Body of pancreas (tissue), 4 donors: ENCODE data around the gene RBM47.

Experiments used
- POLR2A ChIP-seq, 3 donors: fragments of 450-650 bp; IDR thresholded peaks; one replicate each; pipeline ENCODE4 v1.6.1; 2016; ENCODE audit warnings: antibody characterized with exemption in 3 of 3, mild to moderate bottlenecking in 2 of 3
- TF ChIP-seq, protein P1 (sequence below), 7 experiments: fragments of 450-650 bp in 4 of 7; fragments of 200-600 bp in 3 of 7; sonication (generic) in 3 of 7; IDR thresholded peaks; one replicate each; pipeline ENCODE4 v1.5.1; 2016 to 2019; ENCODE audit warnings: antibody characterized with exemption in 7 of 7

DNA sequence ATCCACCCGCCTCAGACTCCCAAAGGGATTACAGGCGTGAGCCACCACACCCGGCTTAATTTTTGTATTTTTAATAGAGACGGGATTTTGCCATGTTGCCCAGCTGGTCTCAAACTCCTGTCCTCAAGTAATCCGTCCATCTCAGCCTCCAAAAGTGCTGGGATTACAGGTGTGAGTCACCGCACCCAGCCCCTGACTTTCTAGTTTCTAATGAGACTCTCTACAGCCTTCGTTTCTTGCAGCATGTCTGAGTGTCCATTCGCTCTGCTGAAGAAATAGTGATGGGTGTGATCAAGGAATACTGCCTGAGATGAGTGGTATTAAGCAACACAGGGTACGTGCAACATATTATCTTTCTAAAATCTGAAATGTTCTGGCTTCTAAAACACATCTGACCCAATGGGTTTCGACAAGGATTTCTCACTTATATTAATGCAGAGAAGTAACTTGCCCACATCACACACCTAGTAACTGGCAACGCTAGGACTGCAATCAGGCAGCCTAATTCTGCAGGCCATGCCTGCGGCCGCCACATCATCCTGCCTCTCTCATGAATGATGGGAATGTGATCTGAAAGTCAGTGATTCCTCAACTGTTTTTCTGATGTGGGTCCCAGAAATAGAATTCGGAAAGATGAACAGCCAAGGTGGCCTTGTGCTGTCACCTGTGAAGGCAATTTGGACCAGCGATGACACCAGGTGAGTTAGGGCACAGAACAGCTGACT, 74.3 kb downstream of the RBM47 start:
- TF ChIP-seq, protein P1, sequence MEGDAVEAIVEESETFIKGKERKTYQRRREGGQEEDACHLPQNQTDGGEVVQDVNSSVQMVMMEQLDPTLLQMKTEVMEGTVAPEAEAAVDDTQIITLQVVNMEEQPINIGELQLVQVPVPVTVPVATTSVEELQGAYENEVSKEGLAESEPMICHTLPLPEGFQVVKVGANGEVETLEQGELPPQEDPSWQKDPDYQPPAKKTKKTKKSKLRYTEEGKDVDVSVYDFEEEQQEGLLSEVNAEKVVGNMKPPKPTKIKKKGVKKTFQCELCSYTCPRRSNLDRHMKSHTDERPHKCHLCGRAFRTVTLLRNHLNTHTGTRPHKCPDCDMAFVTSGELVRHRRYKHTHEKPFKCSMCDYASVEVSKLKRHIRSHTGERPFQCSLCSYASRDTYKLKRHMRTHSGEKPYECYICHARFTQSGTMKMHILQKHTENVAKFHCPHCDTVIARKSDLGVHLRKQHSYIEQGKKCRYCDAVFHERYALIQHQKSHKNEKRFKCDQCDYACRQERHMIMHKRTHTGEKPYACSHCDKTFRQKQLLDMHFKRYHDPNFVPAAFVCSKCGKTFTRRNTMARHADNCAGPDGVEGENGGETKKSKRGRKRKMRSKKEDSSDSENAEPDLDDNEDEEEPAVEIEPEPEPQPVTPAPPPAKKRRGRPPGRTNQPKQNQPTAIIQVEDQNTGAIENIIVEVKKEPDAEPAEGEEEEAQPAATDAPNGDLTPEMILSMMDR (IDR thresholded peaks at IDR 0.05) = no peak
- no peak for TF ChIP-seq POLR2A (IDR thresholded peaks at IDR 0.05)
